HG03521 (cell line): Measurements from ENCODE around the gene HIPK2.

Experiments used
- ATAC-seq: cut with Tn5 transposase; IDR thresholded peaks from one replicate; pipeline ENCODE4 v1.9.1; 2021; ENCODE audit warnings: mild to moderate bottlenecking, moderate library complexity; ENCODE audit not compliant: unreplicated experiment

HIPK2 gene

DNA sequence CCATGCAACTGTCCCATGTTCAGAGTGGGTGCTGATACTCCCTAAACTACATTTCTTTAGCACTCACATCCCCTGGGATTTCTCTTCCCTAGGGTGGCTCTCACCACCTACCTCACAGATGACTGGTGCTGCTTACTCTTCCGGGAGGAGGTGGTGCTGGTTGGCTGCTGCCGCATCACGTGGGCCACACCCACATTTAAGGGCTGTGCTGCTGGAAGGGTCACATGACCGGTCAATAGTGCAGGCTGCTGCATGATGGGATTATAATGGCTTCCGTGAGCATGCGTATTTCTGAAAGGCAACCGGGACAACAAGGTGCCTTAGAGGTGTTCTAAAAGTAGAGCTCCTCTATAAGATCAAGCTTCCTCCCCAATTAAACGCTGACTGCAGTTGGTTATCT lies 177.5 kb downstream of the HIPK2 start:
- no peak for ATAC-seq

DNA sequence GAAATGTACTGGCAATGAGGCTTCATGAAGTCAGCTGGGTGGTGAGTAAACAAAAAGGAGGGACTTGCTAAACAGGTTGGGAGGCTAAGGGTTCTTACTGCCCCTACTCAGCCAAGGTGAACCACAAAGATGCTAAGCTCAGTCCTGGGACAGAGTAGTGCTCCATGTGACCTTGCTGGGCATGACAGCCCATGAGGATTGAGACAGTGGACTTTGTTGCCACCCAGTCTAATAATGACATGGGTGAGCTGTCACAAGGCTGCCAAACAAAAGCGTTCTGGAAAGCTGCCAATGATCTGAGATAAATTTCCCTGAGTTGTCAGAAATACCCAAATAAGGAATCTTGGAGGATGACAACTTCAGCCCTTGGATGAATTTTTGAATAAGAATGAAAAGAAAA lies 179.2 kb downstream of the HIPK2 start:
- ATAC-seq = no peak

GRCh38 chr7:139597028-139597427 lies 180.8 kb downstream of the HIPK2 start:
- ATAC-seq = no peak

DNA sequence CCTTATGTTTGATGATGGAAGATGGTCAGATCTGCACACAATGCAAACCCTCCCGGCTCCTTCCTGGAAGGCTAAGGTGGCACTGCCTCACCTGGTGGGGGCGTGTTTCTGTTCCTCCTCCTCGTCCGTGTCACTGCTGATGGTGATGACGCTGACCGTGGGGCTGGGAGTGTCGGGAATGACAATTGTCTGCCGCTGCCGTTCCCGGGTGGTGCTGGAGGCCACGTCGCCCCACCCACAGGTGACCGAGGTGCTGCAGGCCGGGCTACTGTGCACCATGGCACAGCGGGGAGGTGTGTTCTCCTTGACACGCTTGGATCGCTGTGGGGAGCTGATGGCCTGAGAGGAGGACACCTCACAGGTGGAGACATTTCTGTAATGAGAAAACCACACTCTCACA lies 181.2 kb downstream of the HIPK2 start:
- ATAC-seq = no peak

GRCh38 chr7:139595806-139596205 lies 182.0 kb downstream of the HIPK2 start:
- no peak for ATAC-seq

- ATAC-seq = no peak
These were observed 182.8 kb downstream of the HIPK2 start for GRCh38 chr7:139594911-139595476.

DNA sequence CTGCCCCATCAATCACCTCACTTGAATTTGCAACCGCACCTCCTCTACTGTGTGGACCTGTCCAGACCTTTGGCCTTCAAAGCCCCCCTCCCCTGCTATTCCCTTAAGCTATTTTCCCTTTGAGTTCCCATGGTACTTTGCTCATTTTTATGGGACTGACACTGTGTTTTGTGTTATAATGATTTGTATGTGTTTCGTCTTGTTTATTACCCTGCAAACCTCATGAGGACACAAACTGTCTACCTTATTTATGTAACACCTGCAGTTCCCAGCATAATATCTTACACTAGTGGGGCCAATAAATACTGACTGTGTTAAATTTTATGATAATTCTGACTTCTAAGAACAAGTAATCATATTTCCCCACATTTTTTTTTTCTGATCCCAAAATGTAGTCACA lies 183.7 kb downstream of the HIPK2 start:
- ATAC-seq = no peak

DNA sequence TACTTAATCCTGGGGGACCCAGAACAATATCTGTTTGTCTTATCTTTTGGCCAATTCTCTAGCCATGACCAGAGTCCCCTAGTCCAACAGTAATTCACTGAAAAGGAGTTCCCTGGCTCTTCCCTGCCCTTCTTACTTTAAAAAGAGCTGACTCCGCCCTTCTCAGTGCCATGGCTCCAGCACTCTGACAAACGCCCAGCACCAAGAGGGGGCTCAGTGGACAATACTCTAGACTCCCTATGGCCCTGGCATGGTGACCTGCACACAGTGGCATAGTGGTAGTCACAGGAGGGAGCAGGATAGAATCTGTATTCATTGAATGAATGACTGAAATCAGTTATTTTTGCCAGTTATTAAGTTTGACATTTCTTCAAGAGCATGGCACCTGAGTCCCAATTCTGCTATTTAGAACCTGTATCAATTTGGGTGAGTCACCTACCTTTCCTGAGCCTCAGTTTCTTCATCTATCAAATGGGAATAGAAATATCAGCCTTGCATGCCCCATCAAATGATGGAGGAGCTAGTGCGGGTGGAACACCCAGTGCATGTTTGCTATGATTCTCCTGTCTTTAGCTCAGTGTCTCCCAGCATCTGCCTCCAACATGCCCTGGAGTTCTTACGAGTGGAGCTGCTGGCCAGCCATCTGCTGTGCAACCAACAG lies 184.9 kb downstream of the HIPK2 start:
- no peak for ATAC-seq

GRCh38 chr7:139591550-139592195 lies 186.1 kb downstream of the HIPK2 start:
- no peak for ATAC-seq

DNA sequence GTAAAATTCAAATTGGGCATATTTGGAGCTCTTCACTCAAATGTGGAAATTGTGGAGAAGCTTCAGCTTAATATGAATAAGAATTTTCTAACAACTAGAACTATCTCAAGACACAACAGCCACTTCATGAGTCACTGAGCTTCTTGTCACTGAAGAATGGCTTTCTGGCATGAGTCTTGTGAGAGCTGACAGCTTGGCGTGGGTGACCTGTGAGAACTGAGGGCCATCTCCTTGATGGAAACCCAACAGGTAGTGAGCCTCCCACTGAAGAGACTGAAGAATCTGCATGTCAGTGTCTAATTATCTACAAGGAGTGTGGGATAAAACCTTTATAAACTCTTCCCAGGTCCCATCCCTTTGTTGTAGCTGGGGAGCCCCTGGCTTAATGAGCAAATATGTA lies 188.3 kb downstream of the HIPK2 start:
- ATAC-seq = no peak

GRCh38 chr7:139588632-139589031 lies 189.2 kb downstream of the HIPK2 start:
- ATAC-seq = no peak

GRCh38 chr7:139587535-139587934 lies 190.3 kb downstream of the HIPK2 start:
- ATAC-seq = no peak

DNA sequence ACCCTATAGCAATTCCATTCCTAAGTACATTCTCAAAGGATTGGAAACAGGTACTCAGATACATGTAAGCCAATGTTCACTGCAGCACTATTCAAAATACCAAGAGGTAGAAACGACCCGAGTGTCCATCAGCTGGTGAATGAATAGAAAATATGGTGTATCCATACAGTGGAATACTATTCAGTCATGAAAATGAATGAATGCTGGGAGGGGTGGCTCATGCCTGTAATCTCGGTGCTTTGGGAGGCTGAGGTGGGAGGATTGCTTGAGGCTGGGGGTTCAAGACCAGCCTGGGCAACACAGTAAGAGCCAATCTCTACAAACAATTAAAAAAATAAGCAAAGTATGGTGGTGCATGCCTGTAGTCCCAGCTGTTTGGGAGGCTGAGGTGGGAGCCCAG lies 191.5 kb downstream of the HIPK2 start:
- no peak for ATAC-seq

DNA sequence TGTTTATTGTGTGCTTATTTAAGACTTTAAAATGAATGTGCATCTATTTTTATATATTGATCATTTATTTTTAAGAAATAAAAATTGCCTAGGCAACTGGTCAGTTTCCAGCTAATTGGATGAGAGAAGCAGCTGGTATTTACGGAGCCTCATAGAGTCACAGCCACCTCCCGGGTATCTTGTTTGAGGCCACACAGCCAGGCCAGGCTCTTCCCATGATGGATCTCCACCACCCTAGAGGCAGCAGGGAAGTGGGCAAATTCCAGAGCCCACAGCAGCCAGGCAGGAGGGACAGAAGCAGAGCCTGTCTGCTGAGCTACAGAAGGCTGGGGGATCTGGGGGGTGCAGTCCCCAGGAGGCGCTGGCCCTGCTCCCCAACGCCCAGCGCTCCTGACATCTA lies 192.8 kb downstream of the HIPK2 start:
- ATAC-seq = no peak

DNA sequence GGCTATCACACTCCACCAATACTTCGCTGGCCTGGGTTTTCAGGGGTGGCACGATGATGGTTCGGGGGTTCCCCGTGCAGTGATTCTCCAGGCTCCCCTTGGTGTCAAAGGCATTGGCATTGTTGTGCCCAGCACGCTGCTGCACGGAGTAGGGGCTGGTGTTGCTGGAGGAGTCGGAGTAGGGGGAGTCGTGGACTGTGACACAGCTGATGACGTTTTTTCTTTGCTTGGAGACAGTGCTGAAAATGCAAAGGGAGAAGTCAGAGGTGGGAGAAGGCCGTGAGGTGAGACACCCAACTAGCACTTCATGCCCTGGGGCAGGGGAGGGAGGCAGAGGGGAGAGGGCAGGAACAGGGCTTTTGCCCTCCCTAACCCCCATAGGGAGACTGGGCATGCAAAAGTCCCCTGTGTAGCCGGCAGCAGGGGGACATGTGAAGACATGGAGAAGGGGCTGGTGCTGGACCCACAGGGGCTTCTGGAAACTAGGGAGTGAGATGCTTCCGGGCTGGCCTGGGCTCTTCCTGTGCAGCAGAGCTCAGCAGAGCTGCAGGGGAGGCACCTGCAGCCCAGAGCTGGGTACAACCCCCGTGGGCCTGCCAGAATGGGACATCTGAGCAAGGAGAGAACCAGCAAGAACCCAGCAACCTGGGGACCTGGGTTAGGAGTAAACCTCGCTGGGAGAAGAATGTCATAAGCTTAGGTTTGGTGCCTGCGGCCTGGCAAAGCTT lies 193.8 kb downstream of the HIPK2 start:
- no peak for ATAC-seq

- ATAC-seq = no peak
These were observed 195.1 kb downstream of the HIPK2 start for GRCh38 chr7:139582671-139583155.

GRCh38 chr7:139582130-139582650 lies 195.6 kb downstream of the HIPK2 start:
- no peak for ATAC-seq

- no peak for ATAC-seq
These were observed 197.4 kb downstream of the HIPK2 start for GRCh38 chr7:139580435-139580834.

DNA sequence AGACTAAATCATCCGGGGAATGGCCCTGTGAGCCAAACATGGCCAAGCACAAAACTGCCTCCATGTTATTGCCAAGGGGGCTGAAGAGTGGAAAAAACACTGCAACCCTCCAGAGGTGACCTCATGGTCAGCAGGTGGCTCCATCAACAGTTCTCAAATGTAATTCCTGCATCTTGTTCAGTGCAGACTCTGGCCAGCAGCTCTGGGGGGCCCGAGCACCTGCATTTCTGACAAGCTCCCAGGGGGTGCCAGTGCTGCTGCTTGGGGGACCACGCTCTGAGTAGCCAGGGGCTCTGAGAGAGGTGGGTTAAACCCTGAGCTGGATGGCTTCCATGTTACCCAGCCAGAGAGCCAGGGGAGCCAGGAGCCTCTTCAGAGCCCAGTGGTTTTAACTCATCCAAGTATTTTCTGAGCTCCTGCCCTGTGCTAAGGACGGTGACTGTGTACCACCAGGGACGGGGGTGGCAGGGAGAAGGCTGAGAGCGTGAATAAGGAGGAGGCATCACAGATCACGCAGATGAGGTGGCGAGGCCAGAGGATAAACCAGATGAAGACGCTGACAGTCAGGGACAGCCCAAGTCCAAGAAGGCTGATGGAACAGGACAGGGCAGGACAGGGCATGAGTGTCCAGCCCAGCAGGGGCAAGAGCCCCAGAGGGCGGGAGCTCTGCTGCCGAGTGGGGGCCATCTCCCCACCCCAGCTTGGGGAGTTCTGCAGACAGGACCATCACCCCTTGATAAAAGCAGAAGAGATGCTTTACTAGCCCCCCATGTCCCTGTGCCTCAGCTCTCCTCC lies 201.4 kb downstream of the HIPK2 start:
- ATAC-seq = no peak

- ATAC-seq = no peak
These were observed 202.5 kb downstream of the HIPK2 start for GRCh38 chr7:139575338-139575680.
